WTC11 (cell line): ENCODE results near the gene ZP4. TPM values are rescaled to one million over a fixed set of nuclear protein-coding genes. Genes with fewer than 3 reads are reported as not detected.
A peak's percentile ranks its signal among the peaks of the same experiment; 100 is the strongest.

ENCODE experiments used
- CREB1 ChIP-seq: sonication (generic); formaldehyde crosslinking; IDR thresholded peaks from 2 replicates; pipeline ENCODE4 v1.8.0; 2023; ENCODE audit warnings: mild to moderate bottlenecking, missing genetic modification reagents
- ETV6 ChIP-seq: sonication (generic); formaldehyde crosslinking; IDR thresholded peaks from 2 replicates; pipeline ENCODE4 v1.8.1; 2022; ENCODE audit warnings: mild to moderate bottlenecking, missing genetic modification reagents
- FOXP1 ChIP-seq: sonication (generic); formaldehyde crosslinking; IDR thresholded peaks from 2 replicates; pipeline ENCODE4 v1.8.0; 2022; ENCODE audit warnings: missing genetic modification reagents, mild to moderate bottlenecking, moderate library complexity, borderline replicate concordance
- GABPB1 ChIP-seq: sonication (generic); formaldehyde crosslinking; IDR thresholded peaks from 2 replicates; pipeline ENCODE4 v1.8.1; 2023; ENCODE audit warnings: mild to moderate bottlenecking, missing genetic modification reagents
- IRF1 ChIP-seq: sonication (generic); formaldehyde crosslinking; IDR thresholded peaks from 2 replicates; pipeline ENCODE4 v1.8.0; 2023; ENCODE audit warnings: missing genetic modification reagents
- JUN ChIP-seq: sonication (generic); formaldehyde crosslinking; IDR thresholded peaks from 2 replicates; pipeline ENCODE4 v1.8.0; 2023; ENCODE audit warnings: mild to moderate bottlenecking, missing genetic modification reagents
- MAX ChIP-seq: sonication (generic); formaldehyde crosslinking; IDR thresholded peaks from 2 replicates; pipeline ENCODE4 v1.8.0; 2022; ENCODE audit warnings: mild to moderate bottlenecking, missing genetic modification reagents
- NFE2L1 ChIP-seq: sonication (generic); formaldehyde crosslinking; IDR thresholded peaks from 2 replicates; pipeline ENCODE4 v1.8.1; 2023; ENCODE audit warnings: missing genetic modification reagents
- NR3C1 ChIP-seq: sonication (generic); formaldehyde crosslinking; conservative IDR thresholded peaks from 2 replicates; pipeline ENCODE4 v1.8.1; 2023; ENCODE audit warnings: low read depth, mild to moderate bottlenecking, missing genetic modification reagents
- PRDM15 ChIP-seq: sonication (generic); formaldehyde crosslinking; IDR thresholded peaks from 2 replicates; pipeline ENCODE4 v1.8.0; 2022; ENCODE audit warnings: missing genetic modification reagents
- RORB ChIP-seq: fragments of 250-450 bp; sonication (Bioruptor Pico); IDR thresholded peaks from 2 replicates; pipeline ENCODE4 v1.9.0; 2021; ENCODE audit warnings: mild to moderate bottlenecking
- SMAD3 ChIP-seq: sonication (generic); formaldehyde crosslinking; IDR thresholded peaks from 2 replicates; pipeline ENCODE4 v1.8.0; 2022; ENCODE audit warnings: missing genetic modification reagents, mild to moderate bottlenecking, borderline replicate concordance
- SP1 ChIP-seq: sonication (generic); formaldehyde crosslinking; conservative IDR thresholded peaks from 2 replicates; pipeline ENCODE4 v1.8.1; 2022; ENCODE audit warnings: missing genetic modification reagents
- TEAD1 ChIP-seq: sonication (generic); formaldehyde crosslinking; IDR thresholded peaks from 2 replicates; pipeline ENCODE4 v1.8.0; 2022; ENCODE audit warnings: mild to moderate bottlenecking, missing genetic modification reagents
- USF2 ChIP-seq: sonication (generic); formaldehyde crosslinking; IDR thresholded peaks from 2 replicates; pipeline ENCODE4 v1.8.1; 2023; ENCODE audit warnings: mild to moderate bottlenecking, missing genetic modification reagents, moderate library complexity
- ZBTB21 ChIP-seq: sonication (generic); formaldehyde crosslinking; IDR thresholded peaks from 2 replicates; pipeline ENCODE4 v1.8.1; 2023; ENCODE audit warnings: mild to moderate bottlenecking, missing genetic modification reagents, borderline replicate concordance
- ZNF232 ChIP-seq: sonication (generic); formaldehyde crosslinking; IDR thresholded peaks from 2 replicates; pipeline ENCODE4 v1.8.0; 2022; ENCODE audit warnings: mild to moderate bottlenecking, missing genetic modification reagents
- ZNF317 ChIP-seq: sonication (generic); formaldehyde crosslinking; IDR thresholded peaks from 2 replicates; pipeline ENCODE4 v1.8.1; 2023; ENCODE audit warnings: low read depth, mild to moderate bottlenecking, moderate library complexity, missing genetic modification reagents, borderline replicate concordance
- total RNA-seq: library from RNA; stranded (reverse); gene quantifications from 3 replicates; pipeline ENCODE4 v1.2.3, GENCODE V29; 2021
- TF ChIP-seq, protein P1 (sequence below): fragments of 250-450 bp; sonication (Bioruptor Pico); IDR thresholded peaks from 2 replicates; pipeline ENCODE4 v1.9.0; 2021; ENCODE audit warnings: mild to moderate bottlenecking, borderline replicate concordance
- TF ChIP-seq, protein P2 (sequence below): sonication (generic); formaldehyde crosslinking; IDR thresholded peaks from 2 replicates; pipeline ENCODE4 v1.8.1; 2022; ENCODE audit warnings: mild to moderate bottlenecking, moderate library complexity, missing genetic modification reagents
- TF ChIP-seq, protein P3 (sequence below): sonication (generic); formaldehyde crosslinking; IDR thresholded peaks from 2 replicates; pipeline ENCODE4 v1.8.0; 2022; ENCODE audit warnings: mild to moderate bottlenecking, missing genetic modification reagents
- TF ChIP-seq, protein P4 (sequence below): fragments of 200-600 bp; IDR thresholded peaks from 2 replicates; pipeline ENCODE4 v1.8.0; 2022; ENCODE audit warnings: antibody characterized with exemption

Gene ZP4
- total RNA-seq, 1 experiment from 2014 or later: not detected

- TF ChIP-seq ZBTB21: peak; percentile 72
- peak; percentile 76; the same call in 1 of the 2 replicates for TF ChIP-seq NFE2L1 (CRISPR knock-in tag)
- TF ChIP-seq ZNF232 (CRISPR knock-in tag): 0 out of 2 replicates have a peak, but pooled peaks have one; percentile 55
- peak; percentile 80 for TF ChIP-seq USF2 (CRISPR knock-in tag)
- peak; percentile 67; the same call in 1 of the 2 replicates for TF ChIP-seq CREB1
- peak; percentile 98 for TF ChIP-seq MAX (CRISPR knock-in tag)
- TF ChIP-seq, protein P1, sequence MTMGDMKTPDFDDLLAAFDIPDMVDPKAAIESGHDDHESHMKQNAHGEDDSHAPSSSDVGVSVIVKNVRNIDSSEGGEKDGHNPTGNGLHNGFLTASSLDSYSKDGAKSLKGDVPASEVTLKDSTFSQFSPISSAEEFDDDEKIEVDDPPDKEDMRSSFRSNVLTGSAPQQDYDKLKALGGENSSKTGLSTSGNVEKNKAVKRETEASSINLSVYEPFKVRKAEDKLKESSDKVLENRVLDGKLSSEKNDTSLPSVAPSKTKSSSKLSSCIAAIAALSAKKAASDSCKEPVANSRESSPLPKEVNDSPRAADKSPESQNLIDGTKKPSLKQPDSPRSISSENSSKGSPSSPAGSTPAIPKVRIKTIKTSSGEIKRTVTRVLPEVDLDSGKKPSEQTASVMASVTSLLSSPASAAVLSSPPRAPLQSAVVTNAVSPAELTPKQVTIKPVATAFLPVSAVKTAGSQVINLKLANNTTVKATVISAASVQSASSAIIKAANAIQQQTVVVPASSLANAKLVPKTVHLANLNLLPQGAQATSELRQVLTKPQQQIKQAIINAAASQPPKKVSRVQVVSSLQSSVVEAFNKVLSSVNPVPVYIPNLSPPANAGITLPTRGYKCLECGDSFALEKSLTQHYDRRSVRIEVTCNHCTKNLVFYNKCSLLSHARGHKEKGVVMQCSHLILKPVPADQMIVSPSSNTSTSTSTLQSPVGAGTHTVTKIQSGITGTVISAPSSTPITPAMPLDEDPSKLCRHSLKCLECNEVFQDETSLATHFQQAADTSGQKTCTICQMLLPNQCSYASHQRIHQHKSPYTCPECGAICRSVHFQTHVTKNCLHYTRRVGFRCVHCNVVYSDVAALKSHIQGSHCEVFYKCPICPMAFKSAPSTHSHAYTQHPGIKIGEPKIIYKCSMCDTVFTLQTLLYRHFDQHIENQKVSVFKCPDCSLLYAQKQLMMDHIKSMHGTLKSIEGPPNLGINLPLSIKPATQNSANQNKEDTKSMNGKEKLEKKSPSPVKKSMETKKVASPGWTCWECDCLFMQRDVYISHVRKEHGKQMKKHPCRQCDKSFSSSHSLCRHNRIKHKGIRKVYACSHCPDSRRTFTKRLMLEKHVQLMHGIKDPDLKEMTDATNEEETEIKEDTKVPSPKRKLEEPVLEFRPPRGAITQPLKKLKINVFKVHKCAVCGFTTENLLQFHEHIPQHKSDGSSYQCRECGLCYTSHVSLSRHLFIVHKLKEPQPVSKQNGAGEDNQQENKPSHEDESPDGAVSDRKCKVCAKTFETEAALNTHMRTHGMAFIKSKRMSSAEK (CRISPR knock-in tag): peak; percentile 64; the same call in 1 of the 2 replicates
- TF ChIP-seq, protein P2, sequence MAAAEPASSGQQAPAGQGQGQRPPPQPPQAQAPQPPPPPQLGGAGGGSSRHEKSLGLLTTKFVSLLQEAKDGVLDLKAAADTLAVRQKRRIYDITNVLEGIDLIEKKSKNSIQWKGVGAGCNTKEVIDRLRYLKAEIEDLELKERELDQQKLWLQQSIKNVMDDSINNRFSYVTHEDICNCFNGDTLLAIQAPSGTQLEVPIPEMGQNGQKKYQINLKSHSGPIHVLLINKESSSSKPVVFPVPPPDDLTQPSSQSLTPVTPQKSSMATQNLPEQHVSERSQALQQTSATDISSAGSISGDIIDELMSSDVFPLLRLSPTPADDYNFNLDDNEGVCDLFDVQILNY: peak; percentile 74; the same call in 1 of the 2 replicates
- TF ChIP-seq SMAD3 (CRISPR knock-in tag): peak; percentile 58; the same call in 1 of the 2 replicates
- no peak for TF ChIP-seq RORB (CRISPR knock-in tag)
- peak; percentile 88 for TF ChIP-seq ETV6
- peak; percentile 59; the same call in 1 of the 2 replicates for TF ChIP-seq GABPB1 (CRISPR knock-in tag)
- TF ChIP-seq TEAD1 (CRISPR knock-in tag): peak; percentile 75; the same call in 1 of the 2 replicates
- 0 out of 2 replicates have a peak, but pooled peaks have one; percentile 13 for TF ChIP-seq ZNF317 (CRISPR knock-in tag)
- no peak for TF ChIP-seq NR3C1
- no peak for TF ChIP-seq JUN (CRISPR knock-in tag)
- TF ChIP-seq SP1: peak; percentile 46
- TF ChIP-seq, protein P3, sequence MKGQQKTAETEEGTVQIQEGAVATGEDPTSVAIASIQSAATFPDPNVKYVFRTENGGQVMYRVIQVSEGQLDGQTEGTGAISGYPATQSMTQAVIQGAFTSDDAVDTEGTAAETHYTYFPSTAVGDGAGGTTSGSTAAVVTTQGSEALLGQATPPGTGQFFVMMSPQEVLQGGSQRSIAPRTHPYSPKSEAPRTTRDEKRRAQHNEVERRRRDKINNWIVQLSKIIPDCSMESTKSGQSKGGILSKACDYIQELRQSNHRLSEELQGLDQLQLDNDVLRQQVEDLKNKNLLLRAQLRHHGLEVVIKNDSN (CRISPR knock-in tag): peak; percentile 77
- TF ChIP-seq IRF1 (CRISPR knock-in tag): no peak
- no peak for TF ChIP-seq PRDM15
- TF ChIP-seq FOXP1: peak; percentile 41; the same call in 1 of the 2 replicates
- TF ChIP-seq, protein P4, sequence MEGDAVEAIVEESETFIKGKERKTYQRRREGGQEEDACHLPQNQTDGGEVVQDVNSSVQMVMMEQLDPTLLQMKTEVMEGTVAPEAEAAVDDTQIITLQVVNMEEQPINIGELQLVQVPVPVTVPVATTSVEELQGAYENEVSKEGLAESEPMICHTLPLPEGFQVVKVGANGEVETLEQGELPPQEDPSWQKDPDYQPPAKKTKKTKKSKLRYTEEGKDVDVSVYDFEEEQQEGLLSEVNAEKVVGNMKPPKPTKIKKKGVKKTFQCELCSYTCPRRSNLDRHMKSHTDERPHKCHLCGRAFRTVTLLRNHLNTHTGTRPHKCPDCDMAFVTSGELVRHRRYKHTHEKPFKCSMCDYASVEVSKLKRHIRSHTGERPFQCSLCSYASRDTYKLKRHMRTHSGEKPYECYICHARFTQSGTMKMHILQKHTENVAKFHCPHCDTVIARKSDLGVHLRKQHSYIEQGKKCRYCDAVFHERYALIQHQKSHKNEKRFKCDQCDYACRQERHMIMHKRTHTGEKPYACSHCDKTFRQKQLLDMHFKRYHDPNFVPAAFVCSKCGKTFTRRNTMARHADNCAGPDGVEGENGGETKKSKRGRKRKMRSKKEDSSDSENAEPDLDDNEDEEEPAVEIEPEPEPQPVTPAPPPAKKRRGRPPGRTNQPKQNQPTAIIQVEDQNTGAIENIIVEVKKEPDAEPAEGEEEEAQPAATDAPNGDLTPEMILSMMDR: peak; percentile 98
These were observed 26.1 kb downstream of the ZP4 start (continued) for GRCh38 chr1:237864338-237865244.
